WTC11 (cell line): ENCODE data around the gene CPNE4.

ENCODE experiments used
- ATF1 ChIP-seq: sonication (generic); formaldehyde crosslinking; IDR thresholded peaks from 2 replicates; pipeline ENCODE4 v1.8.1; 2023; ENCODE audit warnings: mild to moderate bottlenecking, moderate library complexity, missing genetic modification reagents
- CREB1 ChIP-seq: sonication (generic); formaldehyde crosslinking; IDR thresholded peaks from 2 replicates; pipeline ENCODE4 v1.8.0; 2023; ENCODE audit warnings: mild to moderate bottlenecking, missing genetic modification reagents
- CTCF ChIP-seq: fragments of 200-600 bp; IDR thresholded peaks from 2 replicates; pipeline ENCODE4 v1.8.0; 2022; ENCODE audit warnings: antibody characterized with exemption
- ELF4 ChIP-seq: sonication (generic); formaldehyde crosslinking; IDR thresholded peaks from 2 replicates; pipeline ENCODE4 v1.8.1; 2022; ENCODE audit warnings: low read depth, mild to moderate bottlenecking, moderate library complexity, missing genetic modification reagents
- KAT7 ChIP-seq: sonication (generic); formaldehyde crosslinking; IDR thresholded peaks from 2 replicates; pipeline ENCODE4 v1.8.1; 2023; ENCODE audit warnings: missing genetic modification reagents, mild to moderate bottlenecking, borderline replicate concordance
- NFYB ChIP-seq: sonication (generic); formaldehyde crosslinking; conservative IDR thresholded peaks from 2 replicates; pipeline ENCODE4 v1.8.0; 2022; ENCODE audit warnings: low read depth, missing genetic modification reagents
- RELA ChIP-seq: sonication (generic); formaldehyde crosslinking; IDR thresholded peaks from 2 replicates; pipeline ENCODE4 v1.8.1; 2022; ENCODE audit warnings: missing genetic modification reagents, mild to moderate bottlenecking, borderline replicate concordance
- SMAD3 ChIP-seq: sonication (generic); formaldehyde crosslinking; IDR thresholded peaks from 2 replicates; pipeline ENCODE4 v1.8.0; 2022; ENCODE audit warnings: missing genetic modification reagents, mild to moderate bottlenecking, borderline replicate concordance
- SP1 ChIP-seq: sonication (generic); formaldehyde crosslinking; conservative IDR thresholded peaks from 2 replicates; pipeline ENCODE4 v1.8.1; 2022; ENCODE audit warnings: missing genetic modification reagents
- TF ChIP-seq, protein P1 (sequence below): sonication (generic); formaldehyde crosslinking; IDR thresholded peaks from 2 replicates; pipeline ENCODE4 v1.8.1; 2023; ENCODE audit warnings: mild to moderate bottlenecking, missing genetic modification reagents
- TF ChIP-seq, protein P2 (sequence below): sonication (generic); formaldehyde crosslinking; IDR thresholded peaks from 2 replicates; pipeline ENCODE4 v1.8.0; 2023; ENCODE audit warnings: mild to moderate bottlenecking, missing genetic modification reagents
- TF ChIP-seq, protein P3 (sequence below): fragments of 250-450 bp; sonication (Bioruptor Pico); IDR thresholded peaks from 2 replicates; pipeline ENCODE4 v1.9.0; 2021; ENCODE audit warnings: mild to moderate bottlenecking

DNA sequence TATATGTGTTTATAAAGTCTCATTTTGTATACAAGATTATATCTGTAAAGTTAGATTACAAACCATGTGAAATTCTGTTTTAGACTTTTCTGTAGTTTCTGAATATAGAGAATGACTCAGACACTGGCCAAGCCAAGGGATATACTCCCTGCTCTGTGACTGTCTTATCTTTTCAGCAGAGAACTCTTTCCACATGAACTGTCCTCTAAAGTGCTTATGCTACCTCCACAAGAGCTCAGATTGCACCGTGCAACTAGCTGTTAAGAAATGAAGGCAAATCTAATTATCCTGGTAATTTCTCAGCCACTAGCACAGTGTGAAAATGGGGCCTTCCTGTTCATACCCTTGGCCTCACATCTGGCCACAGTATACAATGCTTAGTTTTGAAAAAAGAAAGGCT is 44.3 kb upstream of the CPNE4 start:
- no peak for TF ChIP-seq CTCF
- no peak for TF ChIP-seq SMAD3
- TF ChIP-seq ELF4 (CRISPR knock-in tag): no peak
- TF ChIP-seq, protein P1, sequence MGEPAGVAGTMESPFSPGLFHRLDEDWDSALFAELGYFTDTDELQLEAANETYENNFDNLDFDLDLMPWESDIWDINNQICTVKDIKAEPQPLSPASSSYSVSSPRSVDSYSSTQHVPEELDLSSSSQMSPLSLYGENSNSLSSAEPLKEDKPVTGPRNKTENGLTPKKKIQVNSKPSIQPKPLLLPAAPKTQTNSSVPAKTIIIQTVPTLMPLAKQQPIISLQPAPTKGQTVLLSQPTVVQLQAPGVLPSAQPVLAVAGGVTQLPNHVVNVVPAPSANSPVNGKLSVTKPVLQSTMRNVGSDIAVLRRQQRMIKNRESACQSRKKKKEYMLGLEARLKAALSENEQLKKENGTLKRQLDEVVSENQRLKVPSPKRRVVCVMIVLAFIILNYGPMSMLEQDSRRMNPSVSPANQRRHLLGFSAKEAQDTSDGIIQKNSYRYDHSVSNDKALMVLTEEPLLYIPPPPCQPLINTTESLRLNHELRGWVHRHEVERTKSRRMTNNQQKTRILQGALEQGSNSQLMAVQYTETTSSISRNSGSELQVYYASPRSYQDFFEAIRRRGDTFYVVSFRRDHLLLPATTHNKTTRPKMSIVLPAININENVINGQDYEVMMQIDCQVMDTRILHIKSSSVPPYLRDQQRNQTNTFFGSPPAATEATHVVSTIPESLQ (CRISPR knock-in tag): no peak
- TF ChIP-seq CREB1 (CRISPR knock-in tag): no peak
- no peak for TF ChIP-seq ATF1 (CRISPR knock-in tag)
- no peak for TF ChIP-seq NFYB (CRISPR knock-in tag)
- no peak for TF ChIP-seq RELA (CRISPR knock-in tag)
- TF ChIP-seq KAT7 (CRISPR knock-in tag): no peak
- TF ChIP-seq, protein P2, sequence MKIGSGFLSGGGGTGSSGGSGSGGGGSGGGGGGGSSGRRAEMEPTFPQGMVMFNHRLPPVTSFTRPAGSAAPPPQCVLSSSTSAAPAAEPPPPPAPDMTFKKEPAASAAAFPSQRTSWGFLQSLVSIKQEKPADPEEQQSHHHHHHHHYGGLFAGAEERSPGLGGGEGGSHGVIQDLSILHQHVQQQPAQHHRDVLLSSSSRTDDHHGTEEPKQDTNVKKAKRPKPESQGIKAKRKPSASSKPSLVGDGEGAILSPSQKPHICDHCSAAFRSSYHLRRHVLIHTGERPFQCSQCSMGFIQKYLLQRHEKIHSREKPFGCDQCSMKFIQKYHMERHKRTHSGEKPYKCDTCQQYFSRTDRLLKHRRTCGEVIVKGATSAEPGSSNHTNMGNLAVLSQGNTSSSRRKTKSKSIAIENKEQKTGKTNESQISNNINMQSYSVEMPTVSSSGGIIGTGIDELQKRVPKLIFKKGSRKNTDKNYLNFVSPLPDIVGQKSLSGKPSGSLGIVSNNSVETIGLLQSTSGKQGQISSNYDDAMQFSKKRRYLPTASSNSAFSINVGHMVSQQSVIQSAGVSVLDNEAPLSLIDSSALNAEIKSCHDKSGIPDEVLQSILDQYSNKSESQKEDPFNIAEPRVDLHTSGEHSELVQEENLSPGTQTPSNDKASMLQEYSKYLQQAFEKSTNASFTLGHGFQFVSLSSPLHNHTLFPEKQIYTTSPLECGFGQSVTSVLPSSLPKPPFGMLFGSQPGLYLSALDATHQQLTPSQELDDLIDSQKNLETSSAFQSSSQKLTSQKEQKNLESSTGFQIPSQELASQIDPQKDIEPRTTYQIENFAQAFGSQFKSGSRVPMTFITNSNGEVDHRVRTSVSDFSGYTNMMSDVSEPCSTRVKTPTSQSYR (CRISPR knock-in tag): no peak
- TF ChIP-seq SP1: no peak
- TF ChIP-seq, protein P3, sequence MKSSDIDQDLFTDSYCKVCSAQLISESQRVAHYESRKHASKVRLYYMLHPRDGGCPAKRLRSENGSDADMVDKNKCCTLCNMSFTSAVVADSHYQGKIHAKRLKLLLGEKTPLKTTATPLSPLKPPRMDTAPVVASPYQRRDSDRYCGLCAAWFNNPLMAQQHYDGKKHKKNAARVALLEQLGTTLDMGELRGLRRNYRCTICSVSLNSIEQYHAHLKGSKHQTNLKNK: no peak
